Measurements from ENCODE around the gene ARSG. TPM values are rescaled to one million over a fixed set of nuclear protein-coding genes. Genes with fewer than 3 reads are reported as not detected.

The ARSG gene
- total and polyA plus RNA-seq, 2 of the 8 experiments (the other 6 are each of a cell fraction or from before 2014, with no cell fraction given): 3.3 to 4.0 TPM

DNA sequence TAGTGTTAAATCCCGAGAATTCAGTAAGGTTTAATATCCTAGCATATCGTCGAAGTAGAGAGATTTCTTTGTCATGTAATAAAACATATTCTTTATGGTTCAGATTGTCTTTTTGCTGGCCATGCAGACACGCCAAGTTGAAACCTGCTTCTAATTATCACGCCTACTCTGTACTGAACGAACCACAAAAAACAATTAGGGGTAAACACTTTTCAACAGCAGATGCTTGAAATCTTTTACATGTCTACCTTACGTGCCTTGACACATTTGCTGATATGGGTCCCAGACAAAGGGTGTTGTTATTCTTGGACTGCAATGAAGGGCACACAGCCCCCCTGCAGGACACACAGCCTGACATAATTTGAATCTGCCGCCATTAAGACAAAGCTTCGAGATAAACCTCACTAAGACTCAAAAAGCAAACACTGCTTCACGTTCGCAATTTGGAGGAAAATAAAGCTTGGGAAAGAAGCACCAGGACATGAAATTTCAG lies 152.7 kb downstream of the ARSG start:
- CTCF ChIA-PET (ENCODE audit: partially characterized antibody): interaction anchor here (1.4 to 9.2 kb wide), 3 partner anchors 9 to 17 kb away, joined by 3 to 67 read pairs (median 6); no protein-coding TSS in a partner anchor

More for the DNA sequence above, 152.7 kb downstream of the ARSG start:
- H4K91ac ChIP-seq (replicated peaks; ENCODE audit: insufficient read length, low read length): no peak overlapping the region
- 91% methylated on average over 11 of the region's 11 CpGs; no CpG with 5 or more reads in 1 of the 2 experiments for WGBS, 2 experiments (ENCODE audit: extremely low coverage in 1 of 2, insufficient coverage in 1 of 2, insufficient read length in 1 of 2, insufficient replicate concordance in 2 of 2, low coverage in 1 of 2, low lambda C conversion rate in 2 of 2, missing lambda C conversion rate in 1 of 2)
- no peak overlapping the region for H2BK12ac ChIP-seq (ENCODE audit: low read depth, low read length)
- H2BK20ac ChIP-seq (ENCODE audit: low read length): no peak overlapping the region
- H3K27me3 ChIP-seq (replicated peaks in 1 of 4; ENCODE audit: control insufficient read depth in 3 of 4, extremely low read depth in 1 of 4, insufficient read depth in 3 of 4, low read length in 3 of 4): no peaks in the 10 kb centered on the region
- no peak overlapping the region for H3K4me2 ChIP-seq (ENCODE audit: insufficient read depth in 1 of 2, low read depth in 2 of 2, low read length in 2 of 2)
- H2AK5ac ChIP-seq (ENCODE audit: low read depth, low read length): no peak overlapping the region
- H2BK120ac ChIP-seq (replicated peaks; ENCODE audit: low read depth, low read length): no peak overlapping the region
- no peaks in the 10 kb centered on the region for H3K9me3 ChIP-seq (ENCODE audit: insufficient read depth in 2 of 2, low read depth in 1 of 2, low read length in 1 of 2)
- H3K4me1 ChIP-seq (replicated peaks in 1 of 4; ENCODE audit: control insufficient read depth in 3 of 4, insufficient read depth in 4 of 4, low read length in 3 of 4): no peaks in the 10 kb centered on the region
- DNase-seq (ENCODE audit: low read depth in 1 of 2, low spot score in 2 of 2) (no peak), FAIRE-seq (no peak)
- no peak overlapping the region for H3K56ac ChIP-seq (replicated peaks; ENCODE audit: insufficient read length, low read depth, low read length)
- no peak overlapping the region for H3K4me3 ChIP-seq (ENCODE audit: extremely low read depth in 1 of 4, insufficient read depth in 2 of 4, low read depth in 3 of 4, low read length in 4 of 4)
- no peak overlapping the region for H3K4ac ChIP-seq (replicated peaks; ENCODE audit: insufficient read length, low read depth, low read length)
- H3K23ac ChIP-seq (ENCODE audit: insufficient read length): no peak overlapping the region
- no peak overlapping the region for H4K5ac ChIP-seq (ENCODE audit: insufficient read length, low read depth, low read length)
- H3K18ac ChIP-seq (ENCODE audit: extremely low read depth, low read length): no peak overlapping the region
- no peak overlapping the region for H2BK15ac ChIP-seq (ENCODE audit: low read length)
- H3K14ac ChIP-seq (ENCODE audit: insufficient read length): no peak overlapping the region
- no peaks in the 10 kb centered on the region for H4K20me1 ChIP-seq (replicated peaks in 1 of 2; ENCODE audit: control insufficient read depth in 1 of 2, insufficient read depth in 2 of 2, low read length in 2 of 2)
- peaks cover 0 to 8% (median under 1%) of the 10 kb centered on the region in 4 experiments; a peak in 1 of 8 replicates for H3K36me3 ChIP-seq (ENCODE audit: control insufficient read depth in 2 of 4, insufficient read depth in 4 of 4, low read length in 3 of 4)
- H4K8ac ChIP-seq (ENCODE audit: extremely low read depth, insufficient read depth, low read length): no peak overlapping the region
- H3K27ac ChIP-seq (ENCODE audit: low read depth, low read length): no peak overlapping the region
- no peak overlapping the region for H2BK5ac ChIP-seq (ENCODE audit: low read depth, low read length)
- no peak overlapping the region for H2AFZ ChIP-seq (ENCODE audit: low read length)
- no peaks in the 10 kb centered on the region for H3K23me2 ChIP-seq (ENCODE audit: low read depth, low read length)
- H3K79me1 ChIP-seq (ENCODE audit: low read depth, low read length): no peaks in the 10 kb centered on the region
- no peak for TF ChIP-seq JUND (IDR thresholded peaks at IDR 0.05; ENCODE audit: low read length)
- H3K79me2 ChIP-seq (ENCODE audit: control insufficient read depth in 1 of 2, insufficient read depth in 2 of 2, low read length in 2 of 2): no peaks in the 10 kb centered on the region
- no peak overlapping the region for H3K9ac ChIP-seq (replicated peaks in 1 of 4; ENCODE audit: extremely low read depth in 1 of 4, low read depth in 3 of 4, low read length in 3 of 4)
- POLR2A ChIA-PET (ENCODE audit: partially characterized antibody): interaction anchor here (0.9 to 1.1 kb wide), 2 partner anchors 14 to 307 kb away, joined by 3 read pairs; no protein-coding TSS in a partner anchor

Data from H1 (cell line).